HCT116 (cell line): ENCODE data around the gene IFNL2. TPM values are rescaled to one million over a fixed set of nuclear protein-coding genes. Genes with fewer than 3 reads are reported as not detected.

Source experiments
- ATAC-seq: fragments of 200-7000 bp; cut with Tn5 transposase; 2 replicates; pipeline ENCODE4 v1.9.1; 2020; ENCODE audit warnings: mild to moderate bottlenecking, moderate library complexity
- BruUV-seq: library from RNA; stranded (reverse); fragments of 400-500 nt; replicated peaks from 2 replicates; lab custom pipeline; 2021; lab: Mats Ljungman, UMichigan
- CTCF ChIA-PET: fragments of 300-600 bp; sonication (Branson Sonifier 250); formaldehyde crosslinking; loops from one replicate; lab custom pipeline; 2021; ENCODE audit warnings: antibody characterized with exemption; lab: Charles Lee
- POLR2A ChIA-PET: fragments of 300-600, 350-600 bp; sonication (Branson Sonifier 250); formaldehyde crosslinking; loops from one replicate; lab custom pipeline; 2021; ENCODE audit warnings: antibody characterized with exemption; lab: Charles Lee
- RAD21 ChIA-PET, 2 experiments: fragments of 300-600 bp; sonication (Branson Sonifier 250); formaldehyde crosslinking; loops; one replicate each; lab custom pipeline; 2023; ENCODE audit warnings: low total read pairs in 2 of 2; ENCODE audit not compliant: uncharacterized antibody in 2 of 2, unreplicated experiment in 2 of 2, low non-redundant PET in 1 of 2; lab: Charles Lee
- DNase-seq: peaks from one replicate; pipeline ENCODE4 v3.0.0-alpha.2; 2010; ENCODE audit warnings: low read depth, low spot score
- H2AFZ ChIP-seq: fragments of 200-600 bp; shearing (Covaris generic), sonication (generic); 2 replicates; pipeline ENCODE4 v1.6.1; 2017; ENCODE audit warnings: low read depth, mixed run types, mixed read lengths, antibody characterized with exemption, low read length; ENCODE audit not compliant: poor library complexity, severe bottlenecking
- H3K27ac ChIP-seq: 2 replicates; pipeline ENCODE4 v1.5.1; 2012; ENCODE audit warnings: low read depth, low read length
- H3K27me3 ChIP-seq: fragments of 200-600 bp; sonication (generic); 2 replicates; pipeline ENCODE4 v1.6.1; 2016; ENCODE audit warnings: mixed run types, low read length, mixed read lengths; ENCODE audit not compliant: insufficient read depth
- H3K36me3 ChIP-seq, 2 experiments: fragments of 200-500 bp in 1 of 2; fragments of 200-600 bp in 1 of 2; sonication (Bioruptor generic) in 1 of 2; sonication (generic) in 1 of 2; 2 replicates each; pipeline versions ENCODE4 v1.5.1 to v1.6.1; 2014 to 2016; ENCODE audit warnings: low read length in 2 of 2, inconsistent platforms in 1 of 2, mixed read lengths in 1 of 2, mixed run types in 1 of 2; ENCODE audit not compliant: insufficient read depth in 2 of 2, control insufficient read depth in 1 of 2
- H3K4me1 ChIP-seq, 2 experiments: fragments of 200-600 bp in 1 of 2; sonication (generic) in 1 of 2; 2 replicates each; pipeline versions ENCODE4 v1.5.1 to v1.6.1; 2012 to 2017; ENCODE audit warnings: low read length in 2 of 2, inconsistent platforms in 1 of 2, mild to moderate bottlenecking in 1 of 2, mixed read lengths in 1 of 2, mixed run types in 1 of 2, moderate library complexity in 1 of 2; ENCODE audit not compliant: insufficient read depth in 2 of 2, control insufficient read depth in 1 of 2
- H3K4me2 ChIP-seq: fragments of 200-600 bp; sonication (generic); 2 replicates; pipeline ENCODE4 v1.6.1; 2017; ENCODE audit warnings: mixed run types, low read length, mixed read lengths
- H3K4me3 ChIP-seq, 2 experiments: fragments of 200-600 bp in 1 of 2; sonication (generic) in 1 of 2; replicated peaks in 1 of 2; 2 replicates each; pipeline ENCODE4 v1.5.1; 2011 to 2016; ENCODE audit warnings: low read length in 2 of 2, control low read depth in 1 of 2, low read depth in 1 of 2, mild to moderate bottlenecking in 1 of 2, mixed read lengths in 1 of 2, mixed run types in 1 of 2
- H3K79me2 ChIP-seq: fragments of 200-600 bp; sonication (generic); 2 replicates; pipeline ENCODE4 v1.6.1; 2017; ENCODE audit warnings: mild to moderate bottlenecking, mixed run types, low read length, moderate library complexity, mixed read lengths; ENCODE audit not compliant: insufficient read depth
- H3K9ac ChIP-seq: fragments of 200-600 bp; sonication (generic); 2 replicates; pipeline ENCODE4 v1.6.1; 2016; ENCODE audit warnings: low read length, mixed read lengths
- H3K9me2 ChIP-seq: fragments of 200-600 bp; sonication (generic), shearing (Covaris generic); 2 replicates; pipeline ENCODE4 v1.6.1; 2017; ENCODE audit warnings: mixed run types, mild to moderate bottlenecking, moderate library complexity; ENCODE audit not compliant: insufficient read depth
- H3K9me3 ChIP-seq, 2 experiments: fragments of 200-500 bp in 1 of 2; fragments of 200-600 bp in 1 of 2; sonication (Bioruptor generic) in 1 of 2; sonication (generic) in 1 of 2; 2 replicates each; pipeline ENCODE4 v1.6.1; 2014 to 2017; ENCODE audit warnings: low read length in 2 of 2, mixed read lengths in 2 of 2, inconsistent platforms in 1 of 2, low read depth in 1 of 2, mild to moderate bottlenecking in 1 of 2, mixed run types in 1 of 2, moderate library complexity in 1 of 2; ENCODE audit not compliant: control insufficient read depth in 1 of 2, insufficient read depth in 1 of 2
- H4K20me1 ChIP-seq: fragments of 200-600 bp; sonication (generic), shearing (Covaris generic); 2 replicates; pipeline ENCODE4 v1.6.1; 2017; ENCODE audit warnings: mixed run types, mild to moderate bottlenecking, moderate library complexity; ENCODE audit not compliant: insufficient read depth
- CBX3 ChIP-seq: IDR thresholded peaks from 2 replicates; pipeline ENCODE4 v1.6.1; 2012; ENCODE audit warnings: low read depth
- EGR1 ChIP-seq: IDR thresholded peaks from 2 replicates; pipeline ENCODE4 v1.6.1; 2012; ENCODE audit warnings: low read depth
- ELF1 ChIP-seq: IDR thresholded peaks from 2 replicates; pipeline ENCODE4 v1.6.1; 2012; ENCODE audit warnings: low read depth, borderline replicate concordance
- EZH2 ChIP-seq: fragments of 200-600 bp; sonication (generic); IDR thresholded peaks from 2 replicates; pipeline ENCODE4 v1.6.1; 2017; ENCODE audit warnings: antibody characterized with exemption, mixed run types
- EZH2phosphoT487 ChIP-seq: fragments of 200-600 bp; IDR thresholded peaks from 2 replicates; pipeline ENCODE4 v1.6.1; 2018; ENCODE audit warnings: antibody characterized with exemption, borderline replicate concordance
- FOSL1 ChIP-seq: IDR thresholded peaks from 2 replicates; pipeline ENCODE4 v1.6.1; 2012; ENCODE audit warnings: low read depth
- JUND ChIP-seq: IDR thresholded peaks from 2 replicates; pipeline ENCODE4 v1.6.1; 2012
- POLR2AphosphoS5 ChIP-seq: IDR thresholded peaks from 2 replicates; pipeline ENCODE4 v1.6.1; 2011; ENCODE audit warnings: mild to moderate bottlenecking, low read depth, low read length, moderate library complexity
- SP1 ChIP-seq: IDR thresholded peaks from 2 replicates; pipeline ENCODE4 v1.6.1; 2012; ENCODE audit warnings: low read depth
- SRF ChIP-seq: IDR thresholded peaks from 2 replicates; pipeline ENCODE4 v1.6.1; 2012; ENCODE audit warnings: low read depth
- YY1 ChIP-seq: IDR thresholded peaks from 2 replicates; pipeline ENCODE4 v1.6.1; 2011; ENCODE audit warnings: low read length, low read depth, moderate library complexity, mild to moderate bottlenecking; ENCODE audit not compliant: insufficient replicate concordance; ENCODE audit errors: extremely low read depth
- ZFX ChIP-seq: fragments of 450-650 bp; IDR thresholded peaks from 2 replicates; pipeline ENCODE4 v1.6.1; 2017
- intact Hi-C: fragments of 100-400 bp; cut with micrococcal nuclease; formaldehyde crosslinking; loops from 2 replicates; pipeline ENCODE4 v1.10.0; 2022
- total RNA-seq: library from RNA; stranded (reverse); gene quantifications from one replicate; pipeline ENCODE4 v1.2.1, GENCODE V29; 2021; ENCODE audit not compliant: unreplicated experiment
- TF ChIP-seq, protein P1 (sequence below), 3 experiments: fragments of 200-600 bp in 1 of 3; sonication (generic) in 1 of 3; IDR thresholded peaks in 2 of 3; conservative IDR thresholded peaks in 1 of 3; 2 replicates each; pipeline ENCODE4 v1.5.1; 2012 to 2017; ENCODE audit warnings: low read depth in 2 of 3, low read length in 2 of 3, antibody characterized with exemption in 1 of 3, borderline replicate concordance in 1 of 3, control low read depth in 1 of 3, mild to moderate bottlenecking in 1 of 3, mixed read lengths in 1 of 3, mixed run types in 1 of 3, moderate library complexity in 1 of 3; ENCODE audit not compliant: insufficient read depth in 1 of 3
- TF ChIP-seq, protein P2 (sequence below): IDR thresholded peaks from 2 replicates; pipeline ENCODE4 v1.6.1; 2012

IFNL2 gene
- total RNA-seq, 1 experiment from 2014 or later = not detected

DNA sequence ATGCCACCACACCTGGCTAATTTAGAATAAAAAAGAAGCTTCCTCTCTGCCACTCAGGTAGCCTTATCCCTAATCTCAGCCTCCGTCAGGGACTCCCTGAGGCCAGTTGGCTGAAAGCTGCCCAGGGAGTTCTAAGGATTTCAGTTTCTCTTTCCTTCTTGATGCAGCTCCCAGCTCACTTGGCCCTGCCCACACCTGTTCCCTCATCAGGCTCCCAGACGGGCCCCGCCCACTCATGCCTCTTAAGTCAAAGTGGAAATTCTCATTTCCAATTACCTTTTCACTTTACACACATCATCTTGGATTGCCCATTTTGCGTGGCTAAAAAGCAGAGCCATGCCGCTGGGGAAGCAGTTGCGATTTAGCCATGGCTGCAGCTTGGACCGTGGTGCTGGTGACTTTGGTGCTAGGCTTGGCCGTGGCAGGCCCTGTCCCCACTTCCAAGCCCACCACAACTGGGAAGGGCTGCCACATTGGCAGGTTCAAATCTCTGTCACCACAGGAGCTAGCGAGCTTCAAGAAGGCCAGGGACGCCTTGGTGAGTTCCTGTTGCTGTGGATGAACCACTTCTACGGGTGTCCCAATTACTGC lies 28.0 kb downstream of the IFNL2 start, which contains the start of gene IFNL1:
Gene IFNL1 (plus strand): TSS at position 353 of the 591 bp plus-strand sequence. CDS start 15 bp downstream, at position 368.
- no TSS peak for BruUV-seq
- H3K9ac ChIP-seq = no peak within 1 kb of the TSS
- H3K27ac ChIP-seq = no peak within 1 kb of the TSS
- no peaks in the 10 kb centered on the region for H3K9me2 ChIP-seq
- TF ChIP-seq EZH2phosphoT487 = no peak
- no peak for TF ChIP-seq EZH2
- TF ChIP-seq EGR1 = no peak
- TF ChIP-seq YY1 = no peak
- no peak for TF ChIP-seq CBX3
- no peak for TF ChIP-seq ZFX
- TF ChIP-seq, protein P1, sequence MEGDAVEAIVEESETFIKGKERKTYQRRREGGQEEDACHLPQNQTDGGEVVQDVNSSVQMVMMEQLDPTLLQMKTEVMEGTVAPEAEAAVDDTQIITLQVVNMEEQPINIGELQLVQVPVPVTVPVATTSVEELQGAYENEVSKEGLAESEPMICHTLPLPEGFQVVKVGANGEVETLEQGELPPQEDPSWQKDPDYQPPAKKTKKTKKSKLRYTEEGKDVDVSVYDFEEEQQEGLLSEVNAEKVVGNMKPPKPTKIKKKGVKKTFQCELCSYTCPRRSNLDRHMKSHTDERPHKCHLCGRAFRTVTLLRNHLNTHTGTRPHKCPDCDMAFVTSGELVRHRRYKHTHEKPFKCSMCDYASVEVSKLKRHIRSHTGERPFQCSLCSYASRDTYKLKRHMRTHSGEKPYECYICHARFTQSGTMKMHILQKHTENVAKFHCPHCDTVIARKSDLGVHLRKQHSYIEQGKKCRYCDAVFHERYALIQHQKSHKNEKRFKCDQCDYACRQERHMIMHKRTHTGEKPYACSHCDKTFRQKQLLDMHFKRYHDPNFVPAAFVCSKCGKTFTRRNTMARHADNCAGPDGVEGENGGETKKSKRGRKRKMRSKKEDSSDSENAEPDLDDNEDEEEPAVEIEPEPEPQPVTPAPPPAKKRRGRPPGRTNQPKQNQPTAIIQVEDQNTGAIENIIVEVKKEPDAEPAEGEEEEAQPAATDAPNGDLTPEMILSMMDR (IDR thresholded peaks at IDR 0.05 in 2 of 3, conservative IDR thresholded peaks at IDR 0.05 in 1 of 3; ENCODE audit: borderline replicate concordance in 1 of 3, insufficient read depth in 1 of 3, low read depth in 2 of 3, low read length in 2 of 3) = no peak
- no peak for TF ChIP-seq FOSL1
- no peak for TF ChIP-seq SP1
- TF ChIP-seq SRF = no peak
- no peak for TF ChIP-seq ELF1
- TF ChIP-seq JUND = no peak
- TF ChIP-seq POLR2AphosphoS5 = no peak
- TF ChIP-seq, protein P2, sequence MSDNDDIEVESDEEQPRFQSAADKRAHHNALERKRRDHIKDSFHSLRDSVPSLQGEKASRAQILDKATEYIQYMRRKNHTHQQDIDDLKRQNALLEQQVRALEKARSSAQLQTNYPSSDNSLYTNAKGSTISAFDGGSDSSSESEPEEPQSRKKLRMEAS = no peak
- TF ChIP-seq, all 23 proteins: peak for 0
- H3K4me3 ChIP-seq = no peak within 1 kb of the TSS
- no peak within 1 kb of the TSS for H3K4me2 ChIP-seq
- ChIA-PET POLR2A (no interaction called here), RAD21 (no interaction called here), CTCF (interaction anchor here (0.6 kb wide), 1 partner anchor 217 kb away, joined by 5 read pairs; no protein-coding TSS in a partner anchor)
- H3K27me3 ChIP-seq = no peaks in the 10 kb centered on the region
- H3K36me3 ChIP-seq = no peaks in the 10 kb centered on the region
- intact Hi-C loops = no loop called here
- ATAC-seq (no peak), DNase-seq (no peak)
- no peak within 1 kb of the TSS for H2AFZ ChIP-seq
- H3K79me2 ChIP-seq = no peaks in the 10 kb centered on the region
- H4K20me1 ChIP-seq = no peaks in the 10 kb centered on the region
- peaks cover 2 to 12% of the 10 kb centered on the region in 2 experiments; a peak in 2 of 4 replicates for H3K4me1 ChIP-seq
- no peaks in the 10 kb centered on the region for H3K9me3 ChIP-seq
